ENCODE measurements around the gene AQP2.

AQP2 gene

DNA sequence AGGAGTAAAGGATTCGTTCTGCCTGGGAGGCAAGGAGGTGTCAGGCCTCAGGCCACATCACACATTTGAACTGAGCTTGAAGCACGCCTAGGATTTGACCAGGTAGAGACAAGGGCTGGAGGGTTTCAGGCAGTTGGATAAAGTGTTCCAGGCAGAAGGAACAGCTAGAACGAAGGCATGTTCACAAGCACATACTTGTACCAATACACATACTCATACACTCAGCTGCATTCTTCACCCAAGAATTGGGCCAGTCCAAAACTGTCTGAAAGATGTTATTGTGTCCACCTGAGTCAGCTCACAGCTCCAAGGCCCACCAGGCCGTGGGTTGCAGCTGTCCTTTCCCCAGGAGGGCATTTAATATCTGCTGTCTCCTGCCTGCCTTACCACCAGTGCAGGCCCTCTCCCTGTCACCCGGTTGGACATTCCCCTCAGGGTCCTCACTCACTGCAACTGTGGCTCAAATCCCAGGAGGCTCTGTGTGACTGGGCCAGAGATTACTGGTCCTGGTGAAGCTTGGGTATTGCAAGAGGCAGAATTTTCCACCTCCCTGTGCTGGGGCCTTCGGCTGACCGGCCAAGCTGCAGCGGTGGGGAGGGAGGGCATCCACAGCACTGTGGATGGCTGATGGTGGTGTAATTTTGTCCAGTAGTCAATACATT is 12.8 kb upstream of the AQP2 start:
- TF ChIP-seq, protein P1, sequence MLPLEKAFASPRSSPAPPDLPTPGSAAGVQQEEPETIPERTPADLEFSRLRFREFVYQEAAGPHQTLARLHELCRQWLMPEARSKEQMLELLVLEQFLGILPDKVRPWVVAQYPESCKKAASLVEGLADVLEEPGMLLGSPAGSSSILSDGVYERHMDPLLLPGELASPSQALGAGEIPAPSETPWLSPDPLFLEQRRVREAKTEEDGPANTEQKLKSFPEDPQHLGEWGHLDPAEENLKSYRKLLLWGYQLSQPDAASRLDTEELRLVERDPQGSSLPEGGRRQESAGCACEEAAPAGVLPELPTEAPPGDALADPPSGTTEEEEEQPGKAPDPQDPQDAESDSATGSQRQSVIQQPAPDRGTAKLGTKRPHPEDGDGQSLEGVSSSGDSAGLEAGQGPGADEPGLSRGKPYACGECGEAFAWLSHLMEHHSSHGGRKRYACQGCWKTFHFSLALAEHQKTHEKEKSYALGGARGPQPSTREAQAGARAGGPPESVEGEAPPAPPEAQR (tag by site-specific recombination; IDR thresholded peaks at IDR 0.05), result no peak
- TF ChIP-seq, protein P2, sequence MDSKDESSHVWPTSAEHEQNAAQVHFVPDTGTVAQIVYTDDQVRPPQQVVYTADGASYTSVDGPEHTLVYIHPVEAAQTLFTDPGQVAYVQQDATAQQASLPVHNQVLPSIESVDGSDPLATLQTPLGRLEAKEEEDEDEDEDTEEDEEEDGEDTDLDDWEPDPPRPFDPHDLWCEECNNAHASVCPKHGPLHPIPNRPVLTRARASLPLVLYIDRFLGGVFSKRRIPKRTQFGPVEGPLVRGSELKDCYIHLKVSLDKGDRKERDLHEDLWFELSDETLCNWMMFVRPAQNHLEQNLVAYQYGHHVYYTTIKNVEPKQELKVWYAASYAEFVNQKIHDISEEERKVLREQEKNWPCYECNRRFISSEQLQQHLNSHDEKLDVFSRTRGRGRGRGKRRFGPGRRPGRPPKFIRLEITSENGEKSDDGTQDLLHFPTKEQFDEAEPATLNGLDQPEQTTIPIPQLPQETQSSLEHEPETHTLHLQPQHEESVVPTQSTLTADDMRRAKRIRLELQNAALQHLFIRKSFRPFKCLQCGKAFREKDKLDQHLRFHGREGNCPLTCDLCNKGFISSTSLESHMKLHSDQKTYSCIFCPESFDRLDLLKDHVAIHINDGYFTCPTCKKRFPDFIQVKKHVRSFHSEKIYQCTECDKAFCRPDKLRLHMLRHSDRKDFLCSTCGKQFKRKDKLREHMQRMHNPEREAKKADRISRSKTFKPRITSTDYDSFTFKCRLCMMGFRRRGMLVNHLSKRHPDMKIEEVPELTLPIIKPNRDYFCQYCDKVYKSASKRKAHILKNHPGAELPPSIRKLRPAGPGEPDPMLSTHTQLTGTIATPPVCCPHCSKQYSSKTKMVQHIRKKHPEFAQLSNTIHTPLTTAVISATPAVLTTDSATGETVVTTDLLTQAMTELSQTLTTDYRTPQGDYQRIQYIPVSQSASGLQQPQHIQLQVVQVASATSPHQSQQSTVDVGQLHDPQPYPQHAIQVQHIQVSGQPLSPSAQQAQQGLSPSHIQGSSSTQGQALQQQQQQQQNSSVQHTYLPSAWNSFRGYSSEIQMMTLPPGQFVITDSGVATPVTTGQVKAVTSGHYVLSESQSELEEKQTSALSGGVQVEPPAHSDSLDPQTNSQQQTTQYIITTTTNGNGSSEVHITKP (tag by site-specific recombination; IDR thresholded peaks at IDR 0.05), result 0 out of 2 replicates have a peak, but pooled peaks have one; percentile 23
- TF ChIP-seq BCL11B (tag by site-specific recombination; IDR thresholded peaks at IDR 0.05; ENCODE audit: low read depth) (no peak), SALL2 (tag by site-specific recombination; IDR thresholded peaks at IDR 0.05; ENCODE audit: borderline replicate concordance) (no peak), ZNF549 (tag by site-specific recombination; IDR thresholded peaks at IDR 0.05) (no peak), ZNF529 (tag by site-specific recombination; IDR thresholded peaks at IDR 0.05; ENCODE audit: insufficient replicate concordance) (no peak), ZNF239 (tag by site-specific recombination; IDR thresholded peaks at IDR 0.05) (no peak), ZIC2 (tag by site-specific recombination; IDR thresholded peaks at IDR 0.05) (peak; percentile 61)
- TF ChIP-seq, protein P3, sequence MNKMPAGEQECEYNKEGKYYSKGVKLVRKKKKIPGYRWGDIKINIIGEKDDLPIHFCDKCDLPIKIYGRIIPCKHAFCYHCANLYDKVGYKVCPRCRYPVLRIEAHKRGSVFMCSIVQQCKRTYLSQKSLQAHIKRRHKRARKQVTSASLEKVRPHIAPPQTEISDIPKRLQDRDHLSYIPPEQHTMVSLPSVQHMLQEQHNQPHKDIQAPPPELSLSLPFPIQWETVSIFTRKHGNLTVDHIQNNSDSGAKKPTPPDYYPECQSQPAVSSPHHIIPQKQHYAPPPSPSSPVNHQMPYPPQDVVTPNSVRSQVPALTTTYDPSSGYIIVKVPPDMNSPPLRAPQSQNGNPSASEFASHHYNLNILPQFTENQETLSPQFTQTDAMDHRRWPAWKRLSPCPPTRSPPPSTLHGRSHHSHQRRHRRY (tag by site-specific recombination; IDR thresholded peaks at IDR 0.05), result no peak
- TF ChIP-seq, protein P4, sequence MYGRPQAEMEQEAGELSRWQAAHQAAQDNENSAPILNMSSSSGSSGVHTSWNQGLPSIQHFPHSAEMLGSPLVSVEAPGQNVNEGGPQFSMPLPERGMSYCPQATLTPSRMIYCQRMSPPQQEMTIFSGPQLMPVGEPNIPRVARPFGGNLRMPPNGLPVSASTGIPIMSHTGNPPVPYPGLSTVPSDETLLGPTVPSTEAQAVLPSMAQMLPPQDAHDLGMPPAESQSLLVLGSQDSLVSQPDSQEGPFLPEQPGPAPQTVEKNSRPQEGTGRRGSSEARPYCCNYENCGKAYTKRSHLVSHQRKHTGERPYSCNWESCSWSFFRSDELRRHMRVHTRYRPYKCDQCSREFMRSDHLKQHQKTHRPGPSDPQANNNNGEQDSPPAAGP (tag by site-specific recombination; IDR thresholded peaks at IDR 0.05), result no peak
- TF ChIP-seq, protein P5, sequence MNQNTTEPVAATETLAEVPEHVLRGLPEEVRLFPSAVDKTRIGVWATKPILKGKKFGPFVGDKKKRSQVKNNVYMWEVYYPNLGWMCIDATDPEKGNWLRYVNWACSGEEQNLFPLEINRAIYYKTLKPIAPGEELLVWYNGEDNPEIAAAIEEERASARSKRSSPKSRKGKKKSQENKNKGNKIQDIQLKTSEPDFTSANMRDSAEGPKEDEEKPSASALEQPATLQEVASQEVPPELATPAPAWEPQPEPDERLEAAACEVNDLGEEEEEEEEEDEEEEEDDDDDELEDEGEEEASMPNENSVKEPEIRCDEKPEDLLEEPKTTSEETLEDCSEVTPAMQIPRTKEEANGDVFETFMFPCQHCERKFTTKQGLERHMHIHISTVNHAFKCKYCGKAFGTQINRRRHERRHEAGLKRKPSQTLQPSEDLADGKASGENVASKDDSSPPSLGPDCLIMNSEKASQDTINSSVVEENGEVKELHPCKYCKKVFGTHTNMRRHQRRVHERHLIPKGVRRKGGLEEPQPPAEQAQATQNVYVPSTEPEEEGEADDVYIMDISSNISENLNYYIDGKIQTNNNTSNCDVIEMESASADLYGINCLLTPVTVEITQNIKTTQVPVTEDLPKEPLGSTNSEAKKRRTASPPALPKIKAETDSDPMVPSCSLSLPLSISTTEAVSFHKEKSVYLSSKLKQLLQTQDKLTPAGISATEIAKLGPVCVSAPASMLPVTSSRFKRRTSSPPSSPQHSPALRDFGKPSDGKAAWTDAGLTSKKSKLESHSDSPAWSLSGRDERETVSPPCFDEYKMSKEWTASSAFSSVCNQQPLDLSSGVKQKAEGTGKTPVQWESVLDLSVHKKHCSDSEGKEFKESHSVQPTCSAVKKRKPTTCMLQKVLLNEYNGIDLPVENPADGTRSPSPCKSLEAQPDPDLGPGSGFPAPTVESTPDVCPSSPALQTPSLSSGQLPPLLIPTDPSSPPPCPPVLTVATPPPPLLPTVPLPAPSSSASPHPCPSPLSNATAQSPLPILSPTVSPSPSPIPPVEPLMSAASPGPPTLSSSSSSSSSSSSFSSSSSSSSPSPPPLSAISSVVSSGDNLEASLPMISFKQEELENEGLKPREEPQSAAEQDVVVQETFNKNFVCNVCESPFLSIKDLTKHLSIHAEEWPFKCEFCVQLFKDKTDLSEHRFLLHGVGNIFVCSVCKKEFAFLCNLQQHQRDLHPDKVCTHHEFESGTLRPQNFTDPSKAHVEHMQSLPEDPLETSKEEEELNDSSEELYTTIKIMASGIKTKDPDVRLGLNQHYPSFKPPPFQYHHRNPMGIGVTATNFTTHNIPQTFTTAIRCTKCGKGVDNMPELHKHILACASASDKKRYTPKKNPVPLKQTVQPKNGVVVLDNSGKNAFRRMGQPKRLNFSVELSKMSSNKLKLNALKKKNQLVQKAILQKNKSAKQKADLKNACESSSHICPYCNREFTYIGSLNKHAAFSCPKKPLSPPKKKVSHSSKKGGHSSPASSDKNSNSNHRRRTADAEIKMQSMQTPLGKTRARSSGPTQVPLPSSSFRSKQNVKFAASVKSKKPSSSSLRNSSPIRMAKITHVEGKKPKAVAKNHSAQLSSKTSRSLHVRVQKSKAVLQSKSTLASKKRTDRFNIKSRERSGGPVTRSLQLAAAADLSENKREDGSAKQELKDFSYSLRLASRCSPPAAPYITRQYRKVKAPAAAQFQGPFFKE (tag by site-specific recombination; IDR thresholded peaks at IDR 0.05; ENCODE audit: borderline replicate concordance), result no peak
- CTCF ChIA-PET, result interaction anchor here (0.6 to 2.2 kb wide), 5 partner anchors 8 to 71 kb away, joined by 3 to 11 read pairs (median 6); no protein-coding TSS in a partner anchor
- POLR2A ChIA-PET, result no interaction called here
- no peak overlapping the region for H3K4me3 ChIP-seq (ENCODE audit: low read depth, low read length)
- H3K27ac ChIP-seq (ENCODE audit: extremely low read depth, low read depth, low read length), result no peak overlapping the region
- H3K9me3 ChIP-seq (ENCODE audit: control insufficient read depth, insufficient read depth, low read depth, low read length), result no peaks in the 10 kb centered on the region
- H3K36me3 ChIP-seq (ENCODE audit: control insufficient read depth in 2 of 2, insufficient read depth in 1 of 2, low read length in 2 of 2), result no peaks in the 10 kb centered on the region
- no peaks in the 10 kb centered on the region for H3K4me1 ChIP-seq (ENCODE audit: control insufficient read depth, insufficient read depth, low read length)
